ENCODE data around the gene XG.
"Not testable (repeated sequence)": the region's sequence is repeated elsewhere in the genome, so short reads cannot be mapped to it uniquely, and the experiment has no call there.

XG gene

DNA sequence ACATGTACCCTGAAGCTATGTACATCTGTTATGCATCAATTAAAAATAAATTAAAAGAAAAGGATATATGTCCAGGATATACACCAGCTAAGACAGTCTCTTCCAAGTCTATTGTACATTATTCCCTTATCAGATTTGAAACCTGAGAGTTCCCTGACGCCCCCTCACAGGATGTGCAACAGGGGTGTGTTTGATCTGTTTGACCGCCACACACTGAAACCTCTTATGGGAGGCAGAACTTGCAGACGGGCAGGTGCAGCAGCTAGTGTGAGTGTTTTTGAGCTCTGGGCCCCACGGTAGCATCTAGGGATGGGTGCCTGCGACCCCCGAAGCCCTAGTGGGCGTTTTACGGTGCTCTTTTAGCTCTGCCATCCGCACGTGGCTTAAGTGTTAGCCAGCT is 4.7 kb downstream of the XG start:
- TF ChIP-seq, protein P1, sequence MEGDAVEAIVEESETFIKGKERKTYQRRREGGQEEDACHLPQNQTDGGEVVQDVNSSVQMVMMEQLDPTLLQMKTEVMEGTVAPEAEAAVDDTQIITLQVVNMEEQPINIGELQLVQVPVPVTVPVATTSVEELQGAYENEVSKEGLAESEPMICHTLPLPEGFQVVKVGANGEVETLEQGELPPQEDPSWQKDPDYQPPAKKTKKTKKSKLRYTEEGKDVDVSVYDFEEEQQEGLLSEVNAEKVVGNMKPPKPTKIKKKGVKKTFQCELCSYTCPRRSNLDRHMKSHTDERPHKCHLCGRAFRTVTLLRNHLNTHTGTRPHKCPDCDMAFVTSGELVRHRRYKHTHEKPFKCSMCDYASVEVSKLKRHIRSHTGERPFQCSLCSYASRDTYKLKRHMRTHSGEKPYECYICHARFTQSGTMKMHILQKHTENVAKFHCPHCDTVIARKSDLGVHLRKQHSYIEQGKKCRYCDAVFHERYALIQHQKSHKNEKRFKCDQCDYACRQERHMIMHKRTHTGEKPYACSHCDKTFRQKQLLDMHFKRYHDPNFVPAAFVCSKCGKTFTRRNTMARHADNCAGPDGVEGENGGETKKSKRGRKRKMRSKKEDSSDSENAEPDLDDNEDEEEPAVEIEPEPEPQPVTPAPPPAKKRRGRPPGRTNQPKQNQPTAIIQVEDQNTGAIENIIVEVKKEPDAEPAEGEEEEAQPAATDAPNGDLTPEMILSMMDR (IDR thresholded peaks at IDR 0.05; ENCODE audit: low read depth, low read length): no peak
- no peak overlapping the region for H3K4me3 ChIP-seq (ENCODE audit: low read depth, low read length)

DNA sequence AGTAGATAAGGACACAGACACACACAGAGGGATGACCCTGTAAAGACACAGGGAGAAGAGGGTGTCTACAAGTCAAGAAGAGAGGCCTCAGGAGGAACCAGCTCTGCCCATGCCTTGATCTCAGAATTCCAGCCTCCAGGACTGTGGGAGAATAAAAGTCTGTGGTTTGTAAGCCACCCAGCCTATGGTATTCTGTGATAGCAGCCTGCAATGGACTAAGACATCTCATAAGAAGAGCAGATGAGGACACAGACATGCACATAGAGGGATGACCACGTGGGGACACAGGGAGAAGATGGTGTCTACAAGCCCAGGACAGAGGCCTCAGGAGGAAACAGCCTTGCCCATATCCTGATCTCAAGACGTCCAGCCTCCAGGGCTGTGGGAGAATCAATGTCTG is 9.4 kb downstream of the XG start:
- TF ChIP-seq, protein P1 (IDR thresholded peaks at IDR 0.05; ENCODE audit: low read depth, low read length): no peak
- H3K4me3 ChIP-seq (ENCODE audit: low read depth, low read length): no peak overlapping the region

DNA sequence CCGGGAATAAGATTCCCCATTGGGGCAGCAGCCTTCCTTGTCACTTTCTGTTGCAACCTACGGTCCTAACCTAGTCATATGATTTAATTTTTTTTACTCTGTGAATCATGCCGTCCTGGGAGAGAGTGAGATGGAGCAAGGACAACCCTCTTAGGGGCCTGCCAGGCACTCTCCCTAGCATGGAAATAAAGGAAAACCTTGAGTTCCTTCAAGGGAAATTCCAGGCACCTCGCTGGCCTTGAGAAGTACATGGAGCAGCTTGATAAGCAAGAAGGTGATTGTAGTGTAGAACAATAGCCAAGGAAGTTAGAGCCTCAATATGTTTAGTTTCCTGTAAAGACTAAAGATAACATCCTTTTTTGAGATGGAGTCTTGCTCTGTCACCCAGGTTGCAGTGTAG is 10.8 kb downstream of the XG start:
- not testable (repeated sequence) for H3K4me3 ChIP-seq (ENCODE audit: low read depth, low read length)

DNA sequence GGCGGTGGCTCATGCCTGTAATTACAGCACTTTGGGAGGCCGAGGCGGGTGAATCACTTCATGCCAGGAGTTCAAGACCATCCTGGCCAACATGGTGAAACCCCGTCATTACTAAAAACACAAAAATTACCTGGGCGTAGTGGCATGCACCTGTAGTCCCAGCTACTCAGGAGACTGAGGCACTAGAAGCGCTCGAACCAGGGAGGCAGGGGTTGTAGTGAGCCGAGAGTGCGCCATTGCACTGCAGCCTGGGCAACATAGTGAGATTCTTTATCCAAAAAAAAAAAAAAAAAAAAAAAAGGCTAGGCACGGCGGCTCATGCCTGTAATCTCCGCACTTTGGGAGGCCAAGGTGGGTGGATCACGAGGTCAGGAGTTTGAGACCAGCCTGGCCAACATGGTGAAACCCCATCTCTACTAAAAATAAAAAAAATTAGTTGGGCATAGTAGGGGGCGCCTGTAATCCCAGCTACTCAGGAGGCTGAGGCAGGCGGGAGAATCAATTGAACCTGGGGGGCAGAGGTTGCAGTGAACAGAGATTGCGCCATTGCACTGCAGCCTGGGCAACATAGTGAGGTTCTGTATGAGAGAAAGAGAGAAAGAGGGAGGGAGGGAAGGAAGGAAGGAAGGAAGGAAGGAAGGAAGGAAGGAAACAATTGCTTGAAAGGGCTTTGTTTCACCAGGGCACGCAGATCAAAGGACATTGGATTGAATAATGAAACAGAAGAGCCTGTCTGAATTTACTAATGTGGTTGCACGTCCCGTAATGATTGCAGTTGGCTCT is 13.1 kb downstream of the XG start:
- not testable (repeated sequence) for H3K4me3 ChIP-seq (ENCODE audit: low read depth, low read length)

DNA sequence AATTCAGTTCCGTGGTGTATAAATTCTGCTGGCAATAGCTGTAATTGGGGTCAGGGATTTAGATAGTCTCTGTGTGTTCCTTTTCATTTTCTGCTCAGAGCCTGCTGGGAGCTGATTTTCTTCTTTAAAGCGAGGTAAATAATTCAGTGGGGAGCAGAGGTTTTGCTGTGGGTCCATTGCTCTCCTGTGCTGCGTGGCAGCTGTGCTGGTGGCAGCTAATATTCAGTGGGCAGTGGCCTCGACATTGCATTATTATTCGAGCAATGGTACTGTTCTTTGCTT is 13.7 kb downstream of the XG start:
- H3K4me3 ChIP-seq (ENCODE audit: low read depth, low read length): no peak overlapping the region
- TF ChIP-seq, protein P1 (IDR thresholded peaks at IDR 0.05; ENCODE audit: low read depth, low read length): no peak

DNA sequence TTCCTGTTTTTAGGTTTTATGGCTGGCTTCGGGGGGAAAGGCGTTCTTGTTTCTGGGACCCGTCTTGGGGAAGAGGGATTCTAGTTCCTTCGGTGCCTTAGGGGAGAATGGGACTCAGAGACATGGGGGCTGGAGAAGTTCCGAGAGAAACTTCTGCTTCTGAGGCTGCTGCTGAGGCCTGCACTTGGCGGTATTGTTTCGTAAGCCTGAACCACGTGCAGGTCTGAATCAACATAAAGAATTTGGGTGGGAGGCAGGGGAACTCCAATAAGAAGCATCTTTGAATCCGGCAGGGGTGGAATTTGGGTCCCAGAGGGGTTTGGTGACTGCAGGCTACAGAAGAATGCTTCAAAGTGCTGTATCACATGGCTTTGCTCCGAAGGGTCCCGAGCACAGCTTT is 15.1 kb downstream of the XG start:
- H3K4me3 ChIP-seq (ENCODE audit: low read depth, low read length): no peak overlapping the region
- TF ChIP-seq, protein P1 (IDR thresholded peaks at IDR 0.05; ENCODE audit: low read depth, low read length): no peak

DNA sequence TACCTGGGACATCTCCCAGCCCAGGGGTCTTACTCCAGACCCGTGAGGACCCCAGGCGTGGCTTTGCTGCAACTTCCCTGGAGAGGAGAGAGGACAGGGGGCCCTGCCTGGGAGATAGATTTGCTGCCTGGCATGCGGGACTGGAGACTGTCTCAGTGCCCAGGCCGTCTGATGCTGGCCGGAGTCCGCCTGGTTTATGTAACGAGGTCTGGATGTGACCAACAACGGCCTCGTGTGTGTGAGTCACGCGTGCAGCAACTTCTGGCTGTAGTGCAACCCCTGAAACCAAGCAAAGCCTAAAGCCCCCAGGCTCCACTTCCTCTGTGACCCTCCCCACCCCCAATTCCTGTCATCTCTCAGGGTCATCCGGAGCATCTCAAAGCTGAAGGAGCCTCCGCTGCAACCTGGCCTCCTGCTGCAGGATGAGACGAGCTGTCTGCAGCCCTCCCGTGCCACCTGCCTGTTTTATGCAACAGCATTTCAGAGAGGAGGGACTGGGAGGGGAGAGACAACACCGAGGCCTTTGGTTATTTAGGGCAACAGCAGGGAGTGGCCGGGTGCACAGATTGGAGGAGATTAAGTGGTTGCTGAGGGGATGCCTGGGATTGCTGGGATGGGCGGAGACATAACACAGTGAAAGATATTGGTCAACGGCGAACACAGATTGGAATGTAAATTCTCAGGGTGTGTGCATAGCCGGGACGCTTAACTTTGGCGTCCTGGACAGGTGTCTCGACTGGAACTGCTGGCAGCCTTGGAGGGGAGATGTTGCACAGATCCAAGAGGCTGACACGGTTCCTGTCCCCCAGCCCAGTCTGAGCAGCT is 16.0 kb downstream of the XG start:
- TF ChIP-seq, protein P1 (IDR thresholded peaks at IDR 0.05; ENCODE audit: low read depth, low read length): no peak
- H3K4me3 ChIP-seq (ENCODE audit: low read depth, low read length): no peak overlapping the region

DNA sequence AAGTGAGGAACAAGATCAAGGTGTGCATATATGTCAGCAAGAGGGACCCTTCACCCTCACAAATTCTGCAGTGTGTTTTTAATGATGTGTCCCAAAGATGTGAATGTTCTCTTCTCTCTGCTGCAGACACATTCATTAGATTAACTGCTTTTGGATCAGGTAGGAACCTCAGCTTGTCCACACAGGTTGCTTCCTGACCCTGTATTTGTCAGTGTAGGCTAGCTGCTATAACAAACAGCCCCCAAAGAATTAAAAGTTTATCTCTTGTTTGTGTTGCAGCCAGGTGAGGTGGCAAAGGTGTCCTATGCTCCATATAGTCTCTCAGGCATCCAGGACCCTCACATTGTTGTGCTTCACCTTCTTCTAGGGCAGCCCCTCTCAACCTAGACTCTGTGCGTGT is 17.8 kb downstream of the XG start:
- no peak overlapping the region for H3K4me3 ChIP-seq (ENCODE audit: low read depth, low read length)
- TF ChIP-seq, protein P1 (IDR thresholded peaks at IDR 0.05; ENCODE audit: low read depth, low read length): no peak

DNA sequence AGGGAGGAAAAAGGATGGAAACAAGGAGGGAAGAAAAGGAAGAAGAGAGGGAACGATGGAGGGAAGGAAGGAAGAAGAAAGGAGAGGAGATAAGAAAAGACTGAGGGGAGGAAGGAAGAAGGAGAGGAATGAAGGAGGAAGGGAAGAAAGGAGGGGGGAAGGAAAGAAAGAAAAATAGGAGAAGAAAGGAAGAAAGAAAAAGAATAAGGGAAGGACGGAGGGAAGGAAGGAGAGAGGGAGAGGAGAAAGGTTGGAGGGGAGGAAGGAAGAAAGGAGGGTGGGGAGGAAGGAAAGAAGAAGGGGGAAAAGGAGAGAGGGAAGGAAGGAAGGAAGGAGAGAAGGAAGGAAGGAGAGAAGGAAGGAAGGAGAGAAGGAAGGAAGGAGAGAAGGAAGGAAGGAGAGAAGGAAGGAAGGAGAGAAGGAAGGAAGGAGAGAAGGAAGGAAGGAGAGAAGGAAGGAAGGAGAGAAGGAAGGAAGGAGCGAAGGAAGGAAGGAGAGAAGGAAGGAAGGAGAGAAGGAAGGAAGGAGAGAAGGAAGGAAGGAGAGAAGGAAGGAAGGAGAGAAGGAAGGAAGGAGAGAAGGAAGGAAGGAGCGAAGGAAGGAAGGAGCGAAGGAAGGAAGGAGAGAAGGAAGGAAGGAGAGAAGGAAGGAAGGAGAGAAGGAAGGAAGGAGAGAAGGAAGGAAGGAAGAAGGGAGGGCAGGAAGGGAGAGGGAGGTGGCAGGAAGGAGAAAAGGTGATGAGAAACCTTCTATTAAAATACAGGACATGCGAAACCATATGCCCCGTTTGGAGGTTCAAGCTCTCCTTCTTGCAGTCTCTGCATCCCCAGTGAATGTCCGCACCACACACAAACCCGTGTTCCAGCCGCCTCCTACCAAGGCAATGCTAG is 21.6 kb downstream of the XG start:
- H3K4me3 ChIP-seq (ENCODE audit: low read depth, low read length): not testable (repeated sequence)
